ENCODE results near the gene SUMO2.

Gene SUMO2

GRCh38 chr17:75155191-75155601 lies 27.6 kb downstream of the SUMO2 start:
- in situ Hi-C loops (cut with HindIII; ENCODE audit: low sequenced_read_pairs): no loop called here
- no peak overlapping the region for H3K4me3 ChIP-seq (ENCODE audit: low read depth, low read length)
- TF ChIP-seq CTCF (IDR thresholded peaks at IDR 0.05; ENCODE audit: low read depth, low read length, missing control alignments): no peak
- DNase-seq (ENCODE audit: low read depth): no peak

- H3K4me3 ChIP-seq (ENCODE audit: low read depth, low read length): peak within 1 kb of the TSS; percentile 95
- in situ Hi-C loops (cut with HindIII; ENCODE audit: low sequenced_read_pairs): no loop called here
- DNase-seq (ENCODE audit: low read depth): peak; percentile 98
- no peak for TF ChIP-seq CTCF (IDR thresholded peaks at IDR 0.05; ENCODE audit: low read depth, low read length, missing control alignments)
Measured at GRCh38 chr17:75154195-75155106, 28.3 kb downstream of the SUMO2 start, which contains the start of gene JPT1. JPT1 (minus strand) TSS chr17:75154512; CDS start chr17:75154397, 115 bp downstream.

GRCh38 chr17:75153780-75154194 lies 29.0 kb downstream of the SUMO2 start:
- TF ChIP-seq CTCF (IDR thresholded peaks at IDR 0.05; ENCODE audit: low read depth, low read length, missing control alignments): no peak
- in situ Hi-C loops (cut with HindIII; ENCODE audit: low sequenced_read_pairs): no loop called here
- DNase-seq (ENCODE audit: low read depth): no peak

GRCh38 chr17:75152922-75153779 lies 29.6 kb downstream of the SUMO2 start:
- in situ Hi-C loops (cut with HindIII; ENCODE audit: low sequenced_read_pairs): no loop called here
- TF ChIP-seq CTCF (IDR thresholded peaks at IDR 0.05; ENCODE audit: low read depth, low read length, missing control alignments): no peak
- peak overlapping the region; percentile 95 for H3K4me3 ChIP-seq (ENCODE audit: low read depth, low read length)
- no peak for DNase-seq (ENCODE audit: low read depth)

More at GRCh38 chr17:75153780-75154194, 29.0 kb downstream of the SUMO2 start:
- peak overlapping the region; percentile 95 for H3K4me3 ChIP-seq (ENCODE audit: low read depth, low read length)

- TF ChIP-seq CTCF (IDR thresholded peaks at IDR 0.05; ENCODE audit: low read depth, low read length, missing control alignments): no peak
- H3K4me3 ChIP-seq (ENCODE audit: low read depth, low read length): peak overlapping the region; percentile 95
- in situ Hi-C loops (cut with HindIII; ENCODE audit: low sequenced_read_pairs): no loop called here
- no peak for DNase-seq (ENCODE audit: low read depth)
Measured at GRCh38 chr17:75152523-75152921, 30.2 kb downstream of the SUMO2 start.

GRCh38 chr17:75151930-75152329 lies 30.8 kb downstream of the SUMO2 start:
- peak overlapping the region; percentile 95 for H3K4me3 ChIP-seq (ENCODE audit: low read depth, low read length)
- DNase-seq (ENCODE audit: low read depth): no peak
- in situ Hi-C loops (cut with HindIII; ENCODE audit: low sequenced_read_pairs): no loop called here
- TF ChIP-seq CTCF (IDR thresholded peaks at IDR 0.05; ENCODE audit: low read depth, low read length, missing control alignments): no peak

Data from astrocyte of the cerebellum (primary cell).